HCT116 (cell line): ENCODE data around the gene NOS1. TPM values are rescaled to one million over a fixed set of nuclear protein-coding genes. Genes with fewer than 3 reads are reported as not detected.

ENCODE experiments used
- ATAC-seq: fragments of 200-7000 bp; cut with Tn5 transposase; 2 replicates; pipeline ENCODE4 v1.9.1; 2020; ENCODE audit warnings: mild to moderate bottlenecking, moderate library complexity
- BruUV-seq: library from RNA; stranded (reverse); fragments of 400-500 nt; replicated peaks from 2 replicates; lab custom pipeline; 2021; lab: Mats Ljungman, UMichigan
- CTCF ChIA-PET: fragments of 300-600 bp; sonication (Branson Sonifier 250); formaldehyde crosslinking; loops from one replicate; lab custom pipeline; 2021; ENCODE audit warnings: antibody characterized with exemption; lab: Charles Lee
- POLR2A ChIA-PET: fragments of 300-600, 350-600 bp; sonication (Branson Sonifier 250); formaldehyde crosslinking; loops from one replicate; lab custom pipeline; 2021; ENCODE audit warnings: antibody characterized with exemption; lab: Charles Lee
- RAD21 ChIA-PET, 2 experiments: fragments of 300-600 bp; sonication (Branson Sonifier 250); formaldehyde crosslinking; loops; one replicate each; lab custom pipeline; 2023; ENCODE audit warnings: low total read pairs in 2 of 2; ENCODE audit not compliant: uncharacterized antibody in 2 of 2, unreplicated experiment in 2 of 2, low non-redundant PET in 1 of 2; lab: Charles Lee
- DNase-seq: peaks from one replicate; pipeline ENCODE4 v3.0.0-alpha.2; 2010; ENCODE audit warnings: low read depth, low spot score
- H2AFZ ChIP-seq: fragments of 200-600 bp; shearing (Covaris generic), sonication (generic); 2 replicates; pipeline ENCODE4 v1.6.1; 2017; ENCODE audit warnings: low read depth, mixed run types, mixed read lengths, antibody characterized with exemption, low read length; ENCODE audit not compliant: poor library complexity, severe bottlenecking
- H3K27ac ChIP-seq: 2 replicates; pipeline ENCODE4 v1.5.1; 2012; ENCODE audit warnings: low read depth, low read length
- H3K27me3 ChIP-seq: fragments of 200-600 bp; sonication (generic); 2 replicates; pipeline ENCODE4 v1.6.1; 2016; ENCODE audit warnings: mixed run types, low read length, mixed read lengths; ENCODE audit not compliant: insufficient read depth
- H3K36me3 ChIP-seq, 2 experiments: fragments of 200-500 bp in 1 of 2; fragments of 200-600 bp in 1 of 2; sonication (Bioruptor generic) in 1 of 2; sonication (generic) in 1 of 2; 2 replicates each; pipeline versions ENCODE4 v1.5.1 to v1.6.1; 2014 to 2016; ENCODE audit warnings: low read length in 2 of 2, inconsistent platforms in 1 of 2, mixed read lengths in 1 of 2, mixed run types in 1 of 2; ENCODE audit not compliant: insufficient read depth in 2 of 2, control insufficient read depth in 1 of 2
- H3K4me1 ChIP-seq, 2 experiments: fragments of 200-600 bp in 1 of 2; sonication (generic) in 1 of 2; 2 replicates each; pipeline versions ENCODE4 v1.5.1 to v1.6.1; 2012 to 2017; ENCODE audit warnings: low read length in 2 of 2, inconsistent platforms in 1 of 2, mild to moderate bottlenecking in 1 of 2, mixed read lengths in 1 of 2, mixed run types in 1 of 2, moderate library complexity in 1 of 2; ENCODE audit not compliant: insufficient read depth in 2 of 2, control insufficient read depth in 1 of 2
- H3K4me2 ChIP-seq: fragments of 200-600 bp; sonication (generic); 2 replicates; pipeline ENCODE4 v1.6.1; 2017; ENCODE audit warnings: mixed run types, low read length, mixed read lengths
- H3K4me3 ChIP-seq, 2 experiments: fragments of 200-600 bp in 1 of 2; sonication (generic) in 1 of 2; replicated peaks in 1 of 2; 2 replicates each; pipeline ENCODE4 v1.5.1; 2011 to 2016; ENCODE audit warnings: low read length in 2 of 2, control low read depth in 1 of 2, low read depth in 1 of 2, mild to moderate bottlenecking in 1 of 2, mixed read lengths in 1 of 2, mixed run types in 1 of 2
- H3K79me2 ChIP-seq: fragments of 200-600 bp; sonication (generic); 2 replicates; pipeline ENCODE4 v1.6.1; 2017; ENCODE audit warnings: mild to moderate bottlenecking, mixed run types, low read length, moderate library complexity, mixed read lengths; ENCODE audit not compliant: insufficient read depth
- H3K9ac ChIP-seq: fragments of 200-600 bp; sonication (generic); 2 replicates; pipeline ENCODE4 v1.6.1; 2016; ENCODE audit warnings: low read length, mixed read lengths
- H3K9me2 ChIP-seq: fragments of 200-600 bp; sonication (generic), shearing (Covaris generic); 2 replicates; pipeline ENCODE4 v1.6.1; 2017; ENCODE audit warnings: mixed run types, mild to moderate bottlenecking, moderate library complexity; ENCODE audit not compliant: insufficient read depth
- H3K9me3 ChIP-seq, 2 experiments: fragments of 200-500 bp in 1 of 2; fragments of 200-600 bp in 1 of 2; sonication (Bioruptor generic) in 1 of 2; sonication (generic) in 1 of 2; 2 replicates each; pipeline ENCODE4 v1.6.1; 2014 to 2017; ENCODE audit warnings: low read length in 2 of 2, mixed read lengths in 2 of 2, inconsistent platforms in 1 of 2, low read depth in 1 of 2, mild to moderate bottlenecking in 1 of 2, mixed run types in 1 of 2, moderate library complexity in 1 of 2; ENCODE audit not compliant: control insufficient read depth in 1 of 2, insufficient read depth in 1 of 2
- H4K20me1 ChIP-seq: fragments of 200-600 bp; sonication (generic), shearing (Covaris generic); 2 replicates; pipeline ENCODE4 v1.6.1; 2017; ENCODE audit warnings: mixed run types, mild to moderate bottlenecking, moderate library complexity; ENCODE audit not compliant: insufficient read depth
- CEBPB ChIP-seq: IDR thresholded peaks from 2 replicates; pipeline ENCODE4 v1.6.1; 2012; ENCODE audit warnings: low read depth
- EGR1 ChIP-seq: IDR thresholded peaks from 2 replicates; pipeline ENCODE4 v1.6.1; 2012; ENCODE audit warnings: low read depth
- ELF1 ChIP-seq: IDR thresholded peaks from 2 replicates; pipeline ENCODE4 v1.6.1; 2012; ENCODE audit warnings: low read depth, borderline replicate concordance
- EZH2 ChIP-seq: fragments of 200-600 bp; sonication (generic); IDR thresholded peaks from 2 replicates; pipeline ENCODE4 v1.6.1; 2017; ENCODE audit warnings: antibody characterized with exemption, mixed run types
- EZH2phosphoT487 ChIP-seq: fragments of 200-600 bp; IDR thresholded peaks from 2 replicates; pipeline ENCODE4 v1.6.1; 2018; ENCODE audit warnings: antibody characterized with exemption, borderline replicate concordance
- FOSL1 ChIP-seq: IDR thresholded peaks from 2 replicates; pipeline ENCODE4 v1.6.1; 2012; ENCODE audit warnings: low read depth
- JUND ChIP-seq: IDR thresholded peaks from 2 replicates; pipeline ENCODE4 v1.6.1; 2012
- POLR2A ChIP-seq: IDR thresholded peaks from 2 replicates; pipeline ENCODE4 v1.7.0; 2011; ENCODE audit warnings: borderline replicate concordance; ENCODE audit not compliant: insufficient read depth, insufficient read length; ENCODE audit errors: extremely low read depth
- SP1 ChIP-seq: IDR thresholded peaks from 2 replicates; pipeline ENCODE4 v1.6.1; 2012; ENCODE audit warnings: low read depth
- SRF ChIP-seq: IDR thresholded peaks from 2 replicates; pipeline ENCODE4 v1.6.1; 2012; ENCODE audit warnings: low read depth
- TCF7L2 ChIP-seq: IDR thresholded peaks from 2 replicates; pipeline ENCODE4 v1.7.0; 2011; ENCODE audit warnings: borderline replicate concordance, inconsistent platforms; ENCODE audit not compliant: insufficient read depth, insufficient read length; ENCODE audit errors: extremely low read depth
- YY1 ChIP-seq: IDR thresholded peaks from 2 replicates; pipeline ENCODE4 v1.6.1; 2011; ENCODE audit warnings: low read length, low read depth, moderate library complexity, mild to moderate bottlenecking; ENCODE audit not compliant: insufficient replicate concordance; ENCODE audit errors: extremely low read depth
- ZFX ChIP-seq: fragments of 450-650 bp; IDR thresholded peaks from 2 replicates; pipeline ENCODE4 v1.6.1; 2017
- ZNF274 ChIP-seq: fragments of 200-500 bp; sonication (Bioruptor generic); IDR thresholded peaks from 2 replicates; pipeline ENCODE4 v1.6.1; 2014; ENCODE audit warnings: mild to moderate bottlenecking, low read depth, low read length, inconsistent platforms
- intact Hi-C: fragments of 100-400 bp; cut with micrococcal nuclease; formaldehyde crosslinking; loops from 2 replicates; pipeline ENCODE4 v1.10.0; 2022
- total RNA-seq: library from RNA; stranded (reverse); gene quantifications from one replicate; pipeline ENCODE4 v1.2.1, GENCODE V29; 2021; ENCODE audit not compliant: unreplicated experiment
- TF ChIP-seq, protein P1 (sequence below): IDR thresholded peaks from 2 replicates; pipeline ENCODE4 v1.6.1; 2012; ENCODE audit warnings: low read depth
- TF ChIP-seq, protein P2 (sequence below), 3 experiments: fragments of 200-600 bp in 1 of 3; sonication (generic) in 1 of 3; IDR thresholded peaks in 2 of 3; conservative IDR thresholded peaks in 1 of 3; 2 replicates each; pipeline ENCODE4 v1.5.1; 2012 to 2017; ENCODE audit warnings: low read depth in 2 of 3, low read length in 2 of 3, antibody characterized with exemption in 1 of 3, borderline replicate concordance in 1 of 3, control low read depth in 1 of 3, mild to moderate bottlenecking in 1 of 3, mixed read lengths in 1 of 3, mixed run types in 1 of 3, moderate library complexity in 1 of 3; ENCODE audit not compliant: insufficient read depth in 1 of 3

The NOS1 gene
- total RNA-seq, 1 experiment from 2014 or later = 0.22 TPM

DNA sequence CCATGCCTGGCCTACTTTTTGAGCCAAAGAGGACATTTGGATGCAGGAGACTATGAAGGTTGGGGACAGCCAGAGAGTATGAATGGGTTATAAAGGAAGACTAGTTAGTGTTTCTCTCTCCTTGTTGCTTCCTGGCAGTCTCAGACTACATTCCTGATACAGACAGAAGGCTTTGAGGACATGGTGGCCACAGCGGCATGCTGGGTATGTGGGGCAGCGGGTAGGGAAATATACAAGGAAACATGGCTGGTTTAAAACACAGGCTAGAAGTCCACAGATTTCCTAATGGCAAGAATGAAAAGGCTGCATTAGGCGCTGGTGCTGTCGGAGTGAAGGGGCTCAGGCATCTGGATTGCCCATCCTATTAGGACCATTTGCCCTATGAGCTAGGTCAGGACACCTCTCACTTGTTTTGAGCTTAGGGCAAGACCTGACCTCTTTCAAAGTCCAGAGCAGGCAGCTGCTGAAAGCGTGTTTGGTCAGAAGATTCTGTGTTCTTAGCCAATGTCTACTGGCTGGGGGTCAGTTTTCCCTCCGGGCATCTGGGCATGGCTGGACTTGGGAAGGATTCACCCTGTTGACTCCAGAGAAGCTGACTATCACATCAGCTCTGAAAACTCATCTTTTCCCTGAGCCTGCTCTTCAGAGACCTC, 151.0 kb downstream of the NOS1 start:
- ChIA-PET POLR2A (interaction anchor here (0.5 kb wide), 1 partner anchor 15 kb away, joined by 3 read pairs; no protein-coding TSS in a partner anchor), CTCF (interaction anchor here (1.0 to 1.8 kb wide), 3 partner anchors 627 to 647 kb away, joined by 6 to 8 read pairs (median 7); no protein-coding TSS in a partner anchor), RAD21 (no interaction called here)
- Histone ChIP-seq H3K4me2 (no peak overlapping the region), H3K9ac (no peak overlapping the region), H3K27ac (no peak overlapping the region), H3K27me3 (0 out of 2 replicates have a peak, but pooled peaks cover 7% of the 10 kb centered on the region), H3K79me2 (no peaks in the 10 kb centered on the region), H3K9me2 (no peaks in the 10 kb centered on the region), H3K9me3 (no peaks in the 10 kb centered on the region), H3K4me1 (no peaks in the 10 kb centered on the region), H3K4me3 (no peak overlapping the region), H3K36me3 (no peaks in the 10 kb centered on the region), H2AFZ (no peak overlapping the region), H4K20me1 (no peaks in the 10 kb centered on the region)
- intact Hi-C loops = loop anchor here (5.0 to 10.0 kb wide), 2 partner anchors 157 to 264 kb away; no protein-coding TSS in a partner anchor
- DNase-seq (no peak), ATAC-seq (no peak)
- no TSS peak for BruUV-seq
- TF ChIP-seq ZFX (no peak), ELF1 (no peak), EZH2phosphoT487 (no peak), YY1 (no peak), CEBPB (no peak), SRF (no peak), EZH2 (no peak), EGR1 (no peak), SP1 (no peak), TCF7L2 (no peak), ZNF274 (no peak), JUND (no peak), FOSL1 (no peak), POLR2A (no peak)
- TF ChIP-seq, protein P1, sequence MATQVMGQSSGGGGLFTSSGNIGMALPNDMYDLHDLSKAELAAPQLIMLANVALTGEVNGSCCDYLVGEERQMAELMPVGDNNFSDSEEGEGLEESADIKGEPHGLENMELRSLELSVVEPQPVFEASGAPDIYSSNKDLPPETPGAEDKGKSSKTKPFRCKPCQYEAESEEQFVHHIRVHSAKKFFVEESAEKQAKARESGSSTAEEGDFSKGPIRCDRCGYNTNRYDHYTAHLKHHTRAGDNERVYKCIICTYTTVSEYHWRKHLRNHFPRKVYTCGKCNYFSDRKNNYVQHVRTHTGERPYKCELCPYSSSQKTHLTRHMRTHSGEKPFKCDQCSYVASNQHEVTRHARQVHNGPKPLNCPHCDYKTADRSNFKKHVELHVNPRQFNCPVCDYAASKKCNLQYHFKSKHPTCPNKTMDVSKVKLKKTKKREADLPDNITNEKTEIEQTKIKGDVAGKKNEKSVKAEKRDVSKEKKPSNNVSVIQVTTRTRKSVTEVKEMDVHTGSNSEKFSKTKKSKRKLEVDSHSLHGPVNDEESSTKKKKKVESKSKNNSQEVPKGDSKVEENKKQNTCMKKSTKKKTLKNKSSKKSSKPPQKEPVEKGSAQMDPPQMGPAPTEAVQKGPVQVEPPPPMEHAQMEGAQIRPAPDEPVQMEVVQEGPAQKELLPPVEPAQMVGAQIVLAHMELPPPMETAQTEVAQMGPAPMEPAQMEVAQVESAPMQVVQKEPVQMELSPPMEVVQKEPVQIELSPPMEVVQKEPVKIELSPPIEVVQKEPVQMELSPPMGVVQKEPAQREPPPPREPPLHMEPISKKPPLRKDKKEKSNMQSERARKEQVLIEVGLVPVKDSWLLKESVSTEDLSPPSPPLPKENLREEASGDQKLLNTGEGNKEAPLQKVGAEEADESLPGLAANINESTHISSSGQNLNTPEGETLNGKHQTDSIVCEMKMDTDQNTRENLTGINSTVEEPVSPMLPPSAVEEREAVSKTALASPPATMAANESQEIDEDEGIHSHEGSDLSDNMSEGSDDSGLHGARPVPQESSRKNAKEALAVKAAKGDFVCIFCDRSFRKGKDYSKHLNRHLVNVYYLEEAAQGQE = no peak
- TF ChIP-seq, protein P2, sequence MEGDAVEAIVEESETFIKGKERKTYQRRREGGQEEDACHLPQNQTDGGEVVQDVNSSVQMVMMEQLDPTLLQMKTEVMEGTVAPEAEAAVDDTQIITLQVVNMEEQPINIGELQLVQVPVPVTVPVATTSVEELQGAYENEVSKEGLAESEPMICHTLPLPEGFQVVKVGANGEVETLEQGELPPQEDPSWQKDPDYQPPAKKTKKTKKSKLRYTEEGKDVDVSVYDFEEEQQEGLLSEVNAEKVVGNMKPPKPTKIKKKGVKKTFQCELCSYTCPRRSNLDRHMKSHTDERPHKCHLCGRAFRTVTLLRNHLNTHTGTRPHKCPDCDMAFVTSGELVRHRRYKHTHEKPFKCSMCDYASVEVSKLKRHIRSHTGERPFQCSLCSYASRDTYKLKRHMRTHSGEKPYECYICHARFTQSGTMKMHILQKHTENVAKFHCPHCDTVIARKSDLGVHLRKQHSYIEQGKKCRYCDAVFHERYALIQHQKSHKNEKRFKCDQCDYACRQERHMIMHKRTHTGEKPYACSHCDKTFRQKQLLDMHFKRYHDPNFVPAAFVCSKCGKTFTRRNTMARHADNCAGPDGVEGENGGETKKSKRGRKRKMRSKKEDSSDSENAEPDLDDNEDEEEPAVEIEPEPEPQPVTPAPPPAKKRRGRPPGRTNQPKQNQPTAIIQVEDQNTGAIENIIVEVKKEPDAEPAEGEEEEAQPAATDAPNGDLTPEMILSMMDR (IDR thresholded peaks at IDR 0.05 in 2 of 3, conservative IDR thresholded peaks at IDR 0.05 in 1 of 3; ENCODE audit: borderline replicate concordance in 1 of 3, insufficient read depth in 1 of 3, low read depth in 2 of 3, low read length in 2 of 3) = no peak
